HCT116 (cell line): Measurements from ENCODE around the gene SELENOH. TPM values are rescaled to one million over a fixed set of nuclear protein-coding genes. Genes with fewer than 3 reads are reported as not detected.
"Not testable (repeated sequence)": the region's sequence is repeated elsewhere in the genome, so short reads cannot be mapped to it uniquely, and the experiment has no call there.

ENCODE experiments used
- ATAC-seq: fragments of 200-7000 bp; cut with Tn5 transposase; 2 replicates; pipeline ENCODE4 v1.9.1; 2020; ENCODE audit warnings: mild to moderate bottlenecking, moderate library complexity
- BruUV-seq: library from RNA; stranded (reverse); fragments of 400-500 nt; replicated peaks from 2 replicates; lab custom pipeline; 2021; lab: Mats Ljungman, UMichigan
- CTCF ChIA-PET: fragments of 300-600 bp; sonication (Branson Sonifier 250); formaldehyde crosslinking; loops from one replicate; lab custom pipeline; 2021; ENCODE audit warnings: antibody characterized with exemption; lab: Charles Lee
- POLR2A ChIA-PET: fragments of 300-600, 350-600 bp; sonication (Branson Sonifier 250); formaldehyde crosslinking; loops from one replicate; lab custom pipeline; 2021; ENCODE audit warnings: antibody characterized with exemption; lab: Charles Lee
- RAD21 ChIA-PET, 2 experiments: fragments of 300-600 bp; sonication (Branson Sonifier 250); formaldehyde crosslinking; loops; one replicate each; lab custom pipeline; 2023; ENCODE audit warnings: low total read pairs in 2 of 2; ENCODE audit not compliant: uncharacterized antibody in 2 of 2, unreplicated experiment in 2 of 2, low non-redundant PET in 1 of 2; lab: Charles Lee
- DNase-seq: peaks from one replicate; pipeline ENCODE4 v3.0.0-alpha.2; 2010; ENCODE audit warnings: low read depth, low spot score
- H2AFZ ChIP-seq: fragments of 200-600 bp; shearing (Covaris generic), sonication (generic); 2 replicates; pipeline ENCODE4 v1.6.1; 2017; ENCODE audit warnings: low read depth, mixed run types, mixed read lengths, antibody characterized with exemption, low read length; ENCODE audit not compliant: poor library complexity, severe bottlenecking
- H3K27ac ChIP-seq: 2 replicates; pipeline ENCODE4 v1.5.1; 2012; ENCODE audit warnings: low read depth, low read length
- H3K27me3 ChIP-seq: fragments of 200-600 bp; sonication (generic); 2 replicates; pipeline ENCODE4 v1.6.1; 2016; ENCODE audit warnings: mixed run types, low read length, mixed read lengths; ENCODE audit not compliant: insufficient read depth
- H3K36me3 ChIP-seq, 2 experiments: fragments of 200-500 bp in 1 of 2; fragments of 200-600 bp in 1 of 2; sonication (Bioruptor generic) in 1 of 2; sonication (generic) in 1 of 2; 2 replicates each; pipeline versions ENCODE4 v1.5.1 to v1.6.1; 2014 to 2016; ENCODE audit warnings: low read length in 2 of 2, inconsistent platforms in 1 of 2, mixed read lengths in 1 of 2, mixed run types in 1 of 2; ENCODE audit not compliant: insufficient read depth in 2 of 2, control insufficient read depth in 1 of 2
- H3K4me1 ChIP-seq, 2 experiments: fragments of 200-600 bp in 1 of 2; sonication (generic) in 1 of 2; 2 replicates each; pipeline versions ENCODE4 v1.5.1 to v1.6.1; 2012 to 2017; ENCODE audit warnings: low read length in 2 of 2, inconsistent platforms in 1 of 2, mild to moderate bottlenecking in 1 of 2, mixed read lengths in 1 of 2, mixed run types in 1 of 2, moderate library complexity in 1 of 2; ENCODE audit not compliant: insufficient read depth in 2 of 2, control insufficient read depth in 1 of 2
- H3K4me2 ChIP-seq: fragments of 200-600 bp; sonication (generic); 2 replicates; pipeline ENCODE4 v1.6.1; 2017; ENCODE audit warnings: mixed run types, low read length, mixed read lengths
- H3K4me3 ChIP-seq, 2 experiments: fragments of 200-600 bp in 1 of 2; sonication (generic) in 1 of 2; replicated peaks in 1 of 2; 2 replicates each; pipeline ENCODE4 v1.5.1; 2011 to 2016; ENCODE audit warnings: low read length in 2 of 2, control low read depth in 1 of 2, low read depth in 1 of 2, mild to moderate bottlenecking in 1 of 2, mixed read lengths in 1 of 2, mixed run types in 1 of 2
- H3K79me2 ChIP-seq: fragments of 200-600 bp; sonication (generic); 2 replicates; pipeline ENCODE4 v1.6.1; 2017; ENCODE audit warnings: mild to moderate bottlenecking, mixed run types, low read length, moderate library complexity, mixed read lengths; ENCODE audit not compliant: insufficient read depth
- H3K9ac ChIP-seq: fragments of 200-600 bp; sonication (generic); 2 replicates; pipeline ENCODE4 v1.6.1; 2016; ENCODE audit warnings: low read length, mixed read lengths
- H3K9me2 ChIP-seq: fragments of 200-600 bp; sonication (generic), shearing (Covaris generic); 2 replicates; pipeline ENCODE4 v1.6.1; 2017; ENCODE audit warnings: mixed run types, mild to moderate bottlenecking, moderate library complexity; ENCODE audit not compliant: insufficient read depth
- H3K9me3 ChIP-seq, 2 experiments: fragments of 200-500 bp in 1 of 2; fragments of 200-600 bp in 1 of 2; sonication (Bioruptor generic) in 1 of 2; sonication (generic) in 1 of 2; 2 replicates each; pipeline ENCODE4 v1.6.1; 2014 to 2017; ENCODE audit warnings: low read length in 2 of 2, mixed read lengths in 2 of 2, inconsistent platforms in 1 of 2, low read depth in 1 of 2, mild to moderate bottlenecking in 1 of 2, mixed run types in 1 of 2, moderate library complexity in 1 of 2; ENCODE audit not compliant: control insufficient read depth in 1 of 2, insufficient read depth in 1 of 2
- H4K20me1 ChIP-seq: fragments of 200-600 bp; sonication (generic), shearing (Covaris generic); 2 replicates; pipeline ENCODE4 v1.6.1; 2017; ENCODE audit warnings: mixed run types, mild to moderate bottlenecking, moderate library complexity; ENCODE audit not compliant: insufficient read depth
- ATF3 ChIP-seq: IDR thresholded peaks from 2 replicates; pipeline ENCODE4 v1.6.1; 2012
- CBX3 ChIP-seq: IDR thresholded peaks from 2 replicates; pipeline ENCODE4 v1.6.1; 2012; ENCODE audit warnings: low read depth
- CEBPB ChIP-seq: IDR thresholded peaks from 2 replicates; pipeline ENCODE4 v1.6.1; 2012; ENCODE audit warnings: low read depth
- CTCF ChIP-seq, 3 experiments: fragments of 200-600 bp in 1 of 3; sonication (generic) in 1 of 3; IDR thresholded peaks in 2 of 3; conservative IDR thresholded peaks in 1 of 3; 2 replicates each; pipeline ENCODE4 v1.5.1; 2012 to 2017; ENCODE audit warnings: low read depth in 2 of 3, low read length in 2 of 3, antibody characterized with exemption in 1 of 3, borderline replicate concordance in 1 of 3, control low read depth in 1 of 3, mild to moderate bottlenecking in 1 of 3, mixed read lengths in 1 of 3, mixed run types in 1 of 3, moderate library complexity in 1 of 3; ENCODE audit not compliant: insufficient read depth in 1 of 3
- ELF1 ChIP-seq: IDR thresholded peaks from 2 replicates; pipeline ENCODE4 v1.6.1; 2012; ENCODE audit warnings: low read depth, borderline replicate concordance
- EZH2 ChIP-seq: fragments of 200-600 bp; sonication (generic); IDR thresholded peaks from 2 replicates; pipeline ENCODE4 v1.6.1; 2017; ENCODE audit warnings: antibody characterized with exemption, mixed run types
- JUND ChIP-seq: IDR thresholded peaks from 2 replicates; pipeline ENCODE4 v1.6.1; 2012
- POLR2A ChIP-seq: IDR thresholded peaks from 2 replicates; pipeline ENCODE4 v1.7.0; 2011; ENCODE audit warnings: borderline replicate concordance; ENCODE audit not compliant: insufficient read depth, insufficient read length; ENCODE audit errors: extremely low read depth
- RAD21 ChIP-seq: IDR thresholded peaks from 2 replicates; pipeline ENCODE4 v1.6.1; 2012; ENCODE audit warnings: low read depth, mild to moderate bottlenecking
- SIN3A ChIP-seq: IDR thresholded peaks from 2 replicates; pipeline ENCODE4 v1.6.1; 2012; ENCODE audit warnings: low read depth
- SRF ChIP-seq: IDR thresholded peaks from 2 replicates; pipeline ENCODE4 v1.6.1; 2012; ENCODE audit warnings: low read depth
- intact Hi-C: fragments of 100-400 bp; cut with micrococcal nuclease; formaldehyde crosslinking; loops from 2 replicates; pipeline ENCODE4 v1.10.0; 2022
- total RNA-seq: library from RNA; stranded (reverse); gene quantifications from one replicate; pipeline ENCODE4 v1.2.1, GENCODE V29; 2021; ENCODE audit not compliant: unreplicated experiment

SELENOH gene
- total RNA-seq, 1 experiment from 2014 or later = 194 TPM

- peaks cover 74% of the 10 kb centered on the region for H3K79me2 ChIP-seq
- H4K20me1 ChIP-seq, H3K27ac ChIP-seq, CTCF ChIA-PET, DNase-seq, H2AFZ ChIP-seq, POLR2A ChIA-PET, H3K4me2 ChIP-seq, RAD21 ChIA-PET, H3K4me3 ChIP-seq, ATAC-seq, H3K9me2 ChIP-seq, H3K9ac ChIP-seq, BruUV-seq, H3K9me3 ChIP-seq, H3K27me3 ChIP-seq, intact Hi-C loops: not testable (repeated sequence)
- peaks cover 10 to 14% of the 10 kb centered on the region in 2 experiments; a peak in 2 of 4 replicates for H3K4me1 ChIP-seq
- H3K36me3 ChIP-seq = peaks cover 4 to 19% of the 10 kb centered on the region in 2 experiments; a peak in 2 of 4 replicates
Measured at GRCh38 chr11:57716726-57717125, 24.6 kb upstream of the SELENOH start.

- no peaks in the 10 kb centered on the region for H3K27me3 ChIP-seq
- peaks cover 100% of the 10 kb centered on the region for H3K79me2 ChIP-seq
- CTCF ChIA-PET = no interaction called here
- RAD21 ChIA-PET = no interaction called here
- H3K4me1 ChIP-seq = peaks cover 8 to 14% of the 10 kb centered on the region in 2 experiments
- intact Hi-C loops = no loop called here
- no peak overlapping the region for H3K27ac ChIP-seq
- DNase-seq (no peak), ATAC-seq (no peak)
- no peaks in the 10 kb centered on the region for H3K9me3 ChIP-seq
- POLR2A ChIA-PET = no interaction called here
- no peak overlapping the region for H3K9ac ChIP-seq
- TF ChIP-seq SIN3A = no peak
- TF ChIP-seq CTCF (IDR thresholded peaks at IDR 0.05 in 2 of 3, conservative IDR thresholded peaks at IDR 0.05 in 1 of 3; ENCODE audit: borderline replicate concordance in 1 of 3, insufficient read depth in 1 of 3, low read depth in 2 of 3, low read length in 2 of 3) = no peak
- no peak for TF ChIP-seq RAD21
- no peak for TF ChIP-seq CBX3
- no peak for TF ChIP-seq ATF3
- no peak for TF ChIP-seq ELF1
- TF ChIP-seq SRF = no peak
- no peak for TF ChIP-seq POLR2A
- no peak for TF ChIP-seq EZH2
- no peak for TF ChIP-seq JUND
- no peak for TF ChIP-seq CEBPB
- peaks cover 9% of the 10 kb centered on the region; the same call in 1 of the 2 replicates for H4K20me1 ChIP-seq
- BruUV-seq = no TSS peak
- peaks cover 0 to 10% of the 10 kb centered on the region in 2 experiments; a peak in 1 of 4 replicates for H3K36me3 ChIP-seq
- no peak overlapping the region for H2AFZ ChIP-seq
- H3K9me2 ChIP-seq = no peaks in the 10 kb centered on the region
- no peak overlapping the region for H3K4me2 ChIP-seq
- no peak overlapping the region for H3K4me3 ChIP-seq
Measured at GRCh38 chr11:57727185-57727584, 14.1 kb upstream of the SELENOH start.
